Glutamatergic neuron (in vitro differentiated cells): ENCODE data around the gene SLC12A9. TPM values are rescaled to one million over a fixed set of nuclear protein-coding genes. Genes with fewer than 3 reads are reported as not detected.

ENCODE experiments used
- DNase-seq: peaks from one replicate; pipeline ENCODE4 v3.0.0; 2022
- H3K27ac Mint-ChIP-seq: one replicate; pipeline ENCODE4 v1.8.0; 2020; ENCODE audit warnings: mild to moderate bottlenecking, mixed read lengths, inconsistent platforms; ENCODE audit not compliant: unreplicated experiment
- H3K27me3 Mint-ChIP-seq: one replicate; pipeline ENCODE4 v1.8.0; 2020; ENCODE audit warnings: mild to moderate bottlenecking, moderate library complexity, mixed read lengths, inconsistent platforms; ENCODE audit not compliant: unreplicated experiment
- H3K36me3 Mint-ChIP-seq: one replicate; pipeline ENCODE4 v1.8.0; 2020; ENCODE audit warnings: mild to moderate bottlenecking, mixed read lengths, inconsistent platforms; ENCODE audit not compliant: unreplicated experiment
- H3K4me1 Mint-ChIP-seq: one replicate; pipeline ENCODE4 v1.8.0; 2020; ENCODE audit warnings: mild to moderate bottlenecking, low read depth, mixed read lengths, inconsistent platforms; ENCODE audit not compliant: unreplicated experiment
- H3K4me3 Mint-ChIP-seq: one replicate; pipeline ENCODE4 v1.8.0; 2020; ENCODE audit warnings: mild to moderate bottlenecking, mixed read lengths, inconsistent platforms; ENCODE audit not compliant: unreplicated experiment
- H3K9me3 Mint-ChIP-seq: one replicate; pipeline ENCODE4 v1.8.0; 2020; ENCODE audit warnings: mild to moderate bottlenecking, moderate library complexity, mixed read lengths, inconsistent platforms; ENCODE audit not compliant: unreplicated experiment
- CTCF ChIP-seq: fragments of 200-600 bp; sonication (generic); IDR thresholded peaks from one replicate; pipeline ENCODE4 v1.5.0; 2021; ENCODE audit not compliant: partially characterized antibody, unreplicated experiment
- total RNA-seq: library from RNA; stranded (reverse); fragmentation: NEBNext Ultra II Directional; extraction: Animal tissue kit (Norgen Biotek cat#: 25700); gene quantifications from one replicate; pipeline ENCODE4 v1.2.1, GENCODE V29; 2021; ENCODE audit not compliant: unreplicated experiment

SLC12A9 gene
- total RNA-seq, 1 donor from 2014 or later: 36.7 TPM

GRCh38 chr7:100888291-100888987 is 35.9 kb downstream of the SLC12A9 start:
- H3K27ac Mint-ChIP-seq: peak overlapping the region; percentile 33

GRCh38 chr7:100888988-100889750 is 36.7 kb downstream of the SLC12A9 start, which contains the start of gene UFSP1:
Gene UFSP1 (minus strand): TSS chr7:100889715. CDS start chr7:100889271, 444 bp downstream.
- peak; percentile 75 for DNase-seq
- no peak for TF ChIP-seq CTCF
- H3K4me3 Mint-ChIP-seq: peak within 1 kb of the TSS; percentile 90

More at GRCh38 chr7:100888291-100888987, 35.9 kb downstream of the SLC12A9 start:
- H3K4me1 Mint-ChIP-seq: peaks cover 11% of the 10 kb centered on the region
- no peak for TF ChIP-seq CTCF
- no peak for DNase-seq
- peak overlapping the region; percentile 77 for H3K4me3 Mint-ChIP-seq
- peaks cover 18% of the 10 kb centered on the region for H3K9me3 Mint-ChIP-seq
- peaks cover 18% of the 10 kb centered on the region for H3K27me3 Mint-ChIP-seq
- peaks cover 6% of the 10 kb centered on the region for H3K36me3 Mint-ChIP-seq

GRCh38 chr7:100890653-100891567 is 38.4 kb downstream of the SLC12A9 start:
- peaks cover 16% of the 10 kb centered on the region for H3K27me3 Mint-ChIP-seq
- DNase-seq: peak; percentile 24
- H3K4me1 Mint-ChIP-seq: peaks cover 12% of the 10 kb centered on the region
- TF ChIP-seq CTCF: no peak
- peaks cover 14% of the 10 kb centered on the region for H3K9me3 Mint-ChIP-seq
- peak overlapping the region; percentile 94 for H3K27ac Mint-ChIP-seq
- no peaks in the 10 kb centered on the region for H3K36me3 Mint-ChIP-seq
- peak overlapping the region; percentile 90 for H3K4me3 Mint-ChIP-seq

More at GRCh38 chr7:100888988-100889750, 36.7 kb downstream of the SLC12A9 start, which contains the start of gene UFSP1:
- Mint-ChIP-seq H3K27me3 (peaks cover 18% of the 10 kb centered on the region), H3K9me3 (peaks cover 18% of the 10 kb centered on the region), H3K36me3 (peaks cover 5% of the 10 kb centered on the region), H3K4me1 (peaks cover 11% of the 10 kb centered on the region), H3K27ac (peak within 1 kb of the TSS; percentile 94)

- no peak for DNase-seq
- H3K27ac Mint-ChIP-seq: peak overlapping the region; percentile 91
- peak overlapping the region; percentile 86 for H3K4me3 Mint-ChIP-seq
- no peaks in the 10 kb centered on the region for H3K36me3 Mint-ChIP-seq
- H3K27me3 Mint-ChIP-seq: peaks cover 22% of the 10 kb centered on the region
- H3K4me1 Mint-ChIP-seq: peaks cover 17% of the 10 kb centered on the region
- peaks cover 18% of the 10 kb centered on the region for H3K9me3 Mint-ChIP-seq
- no peak for TF ChIP-seq CTCF
Observed at GRCh38 chr7:100891568-100892247, 39.2 kb downstream of the SLC12A9 start.
